ENCODE results near the gene KRT8. TPM values are rescaled to one million over a fixed set of nuclear protein-coding genes. Genes with fewer than 3 reads are reported as not detected.

Gene KRT8
- total RNA-seq, 2 donors from 2014 or later: 199 to 271 TPM

DNA sequence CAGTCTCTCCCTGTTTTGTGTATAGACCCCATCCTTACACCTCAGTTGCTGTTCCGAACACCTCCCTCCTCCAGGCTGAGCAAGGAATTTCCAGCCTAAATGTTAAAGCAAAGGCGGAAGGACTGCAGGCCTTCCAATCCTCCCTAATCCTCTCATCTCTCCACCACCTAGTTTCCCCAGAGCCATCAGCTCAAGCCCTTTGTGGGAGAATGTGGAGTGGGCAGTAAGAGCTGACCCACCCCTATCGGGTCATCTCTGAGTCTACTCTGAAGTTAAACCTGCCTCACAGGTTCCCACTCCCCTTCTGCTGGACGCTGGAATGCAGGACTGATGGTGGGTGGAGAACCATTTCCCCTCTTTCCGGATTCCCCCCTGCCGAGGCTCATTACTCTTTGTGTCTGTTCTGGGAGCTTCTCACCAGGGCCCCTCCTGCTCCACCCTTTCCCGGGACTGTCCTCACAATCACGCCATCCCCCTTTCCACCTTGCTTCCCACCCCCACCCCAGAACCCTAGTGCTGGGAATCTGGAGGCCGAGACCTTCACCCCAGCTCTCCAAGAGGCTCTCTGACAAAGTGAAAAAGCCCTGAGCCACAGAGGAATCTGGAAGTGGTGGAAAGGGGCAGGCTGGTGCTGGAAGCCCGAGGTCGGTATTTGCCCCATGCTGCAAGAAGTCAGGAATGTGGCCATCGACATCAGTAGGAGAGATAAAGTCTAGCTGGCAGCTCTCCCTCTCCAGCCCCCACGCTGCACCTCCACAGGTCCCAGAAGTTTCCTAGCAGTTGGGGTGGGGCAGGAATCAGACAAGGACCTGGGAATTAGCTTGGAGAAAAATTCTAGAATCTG is 40.7 kb upstream of the KRT8 start:
- no peak overlapping the region for H3K27ac ChIP-seq
- DNase-seq (ENCODE audit: low spot score): no peak
- TF ChIP-seq CTCF (IDR thresholded peaks at IDR 0.05): no peak
- H3K9me3 ChIP-seq: no peaks in the 10 kb centered on the region
- H3K36me3 ChIP-seq: no peaks in the 10 kb centered on the region
- H3K4me3 ChIP-seq: no peak overlapping the region
- H3K4me1 ChIP-seq: peaks cover 0 to 38% of the 10 kb centered on the region in 2 donors
- H3K27me3 ChIP-seq: no peaks in the 10 kb centered on the region

DNA sequence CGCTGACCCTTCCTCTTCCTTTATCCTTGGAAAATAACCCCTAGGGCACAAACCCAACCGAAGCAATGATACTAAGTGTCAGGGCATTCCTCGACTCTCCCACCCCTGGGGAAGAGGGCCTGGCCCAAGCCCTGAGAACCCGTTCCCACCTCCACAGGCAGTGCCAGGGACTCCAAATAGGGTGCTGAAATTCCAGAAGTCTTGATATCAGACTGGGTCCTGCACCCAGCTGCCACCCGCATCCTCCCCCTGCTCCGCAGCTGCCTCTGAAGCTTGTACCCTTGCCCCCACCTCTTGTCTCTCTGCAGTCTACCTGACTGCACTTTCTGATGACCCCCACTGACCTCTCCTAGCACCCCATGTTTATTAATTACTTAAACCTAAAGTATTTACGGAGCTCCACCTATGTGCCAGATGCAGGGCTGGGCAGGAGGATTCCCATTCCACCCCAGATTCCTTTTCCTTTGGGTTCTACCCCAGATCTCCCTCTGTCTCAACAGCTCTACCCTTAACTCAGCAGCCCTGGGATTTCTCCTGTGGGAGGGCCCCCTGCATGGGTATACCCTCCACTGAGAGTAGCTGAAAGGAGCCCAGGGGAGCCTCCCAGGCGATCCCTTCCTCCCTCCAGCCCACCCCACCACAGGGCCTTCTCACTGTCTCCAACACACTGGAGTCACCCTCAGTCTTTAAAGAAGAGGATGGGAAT is 40.0 kb upstream of the KRT8 start:
- Histone ChIP-seq H3K4me1 (peaks cover 0 to 36% of the 10 kb centered on the region in 2 donors), H3K27me3 (no peaks in the 10 kb centered on the region), H3K4me3 (no peak overlapping the region), H3K27ac (no peak overlapping the region), H3K36me3 (no peaks in the 10 kb centered on the region), H3K9me3 (no peaks in the 10 kb centered on the region)
- DNase-seq (ENCODE audit: low spot score): no peak
- TF ChIP-seq CTCF (IDR thresholded peaks at IDR 0.05): no peak

DNA sequence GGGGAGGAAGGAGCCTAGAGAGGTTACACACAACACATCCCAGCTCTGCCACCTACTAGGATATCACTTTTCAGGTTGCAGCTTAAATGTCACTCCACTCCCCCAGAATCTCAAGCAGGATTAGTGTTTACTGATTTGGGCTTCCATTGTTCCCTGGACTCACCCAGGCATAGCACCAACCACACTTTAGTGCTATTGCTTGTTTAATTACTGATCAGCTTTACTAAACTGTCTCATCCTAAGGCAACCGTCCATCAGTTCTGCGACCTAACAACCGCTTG is 38.0 kb upstream of the KRT8 start:
- Histone ChIP-seq H3K27me3 (no peaks in the 10 kb centered on the region), H3K4me1 (peaks cover 0 to 22% of the 10 kb centered on the region in 2 donors), H3K9me3 (no peaks in the 10 kb centered on the region), H3K4me3 (no peak overlapping the region), H3K36me3 (no peaks in the 10 kb centered on the region), H3K27ac (no peak overlapping the region)
- no peak for DNase-seq (ENCODE audit: low spot score)
- no peak for TF ChIP-seq CTCF (IDR thresholded peaks at IDR 0.05)

GRCh38 chr12:52942066-52942900 is 37.4 kb upstream of the KRT8 start:
- no peak for TF ChIP-seq CTCF (IDR thresholded peaks at IDR 0.05)
- Histone ChIP-seq H3K4me1 (peaks cover 0 to 22% of the 10 kb centered on the region in 2 donors), H3K27me3 (no peaks in the 10 kb centered on the region), H3K4me3 (no peak overlapping the region), H3K36me3 (no peaks in the 10 kb centered on the region), H3K9me3 (no peaks in the 10 kb centered on the region), H3K27ac (no peak overlapping the region)
- DNase-seq (ENCODE audit: low spot score): no peak

DNA sequence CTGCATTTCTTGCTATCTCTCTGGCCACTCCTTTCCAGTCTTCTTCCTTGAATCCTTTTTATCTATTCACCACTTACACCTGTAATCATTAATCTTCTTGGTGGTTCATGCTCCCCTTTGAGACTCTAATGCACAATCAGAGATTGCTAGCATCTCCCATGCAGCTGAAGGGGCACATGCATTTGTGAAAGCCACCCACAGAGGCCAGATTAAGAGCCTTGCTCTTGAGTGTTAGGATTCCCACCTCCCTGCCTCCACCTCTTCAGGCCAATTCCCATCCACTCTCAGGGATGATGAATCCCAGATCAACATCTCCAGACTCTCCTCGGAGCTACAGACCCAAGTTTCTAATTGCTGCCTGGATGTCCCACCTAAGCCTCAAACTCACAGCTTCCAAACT is 24.7 kb upstream of the KRT8 start:
- no peak for TF ChIP-seq CTCF (IDR thresholded peaks at IDR 0.05)
- Histone ChIP-seq H3K9me3 (no peaks in the 10 kb centered on the region), H3K36me3 (no peaks in the 10 kb centered on the region), H3K4me1 (peaks cover 0 to 37% of the 10 kb centered on the region in 2 donors), H3K27ac (no peak overlapping the region), H3K27me3 (no peaks in the 10 kb centered on the region), H3K4me3 (no peak overlapping the region)
- no peak for DNase-seq (ENCODE audit: low spot score)
